Activated T-cell treated with anti-CD3 and anti-CD28 coated beads, Interleukin-2, amount 50 U/mL, for 72 hours (primary cell): ENCODE data around the gene ZNF462. TPM values are rescaled to one million over a fixed set of nuclear protein-coding genes. Genes with fewer than 3 reads are reported as not detected.
"Not testable (repeated sequence)": the region's sequence is repeated elsewhere in the genome, so short reads cannot be mapped to it uniquely, and the experiment has no call there.

Experiments
- ATAC-seq, 2 donors: fragments of 150-1000 bp; cut with Tn5 transposase; replicated peaks in 1 of 2; 2 replicates each; pipeline ENCODE4 v1.10.0; 2021; ENCODE audit warnings: moderate library complexity in 2 of 2, mild to moderate bottlenecking in 1 of 2
- DNase-seq, 2 donors: peaks; one replicate each; pipeline ENCODE4 v3.0.0; 2021 to 2022; ENCODE audit warnings: mixed read lengths in 1 of 2
- H3K27ac Mint-ChIP-seq: one replicate; pipeline ENCODE4 v1.8.0; 2022; ENCODE audit warnings: mild to moderate bottlenecking, moderate library complexity, mixed read lengths
- H3K27me3 Mint-ChIP-seq: one replicate; pipeline ENCODE4 v1.8.0; 2022; ENCODE audit warnings: low read depth, mixed read lengths
- H3K36me3 Mint-ChIP-seq, 2 donors: one replicate each; pipeline ENCODE4 v1.8.0; 2022; ENCODE audit warnings: mixed read lengths in 2 of 2, mild to moderate bottlenecking in 1 of 2; ENCODE audit not compliant: insufficient read depth in 2 of 2
- H3K4me1 Mint-ChIP-seq: one replicate; pipeline ENCODE4 v1.8.0; 2022; ENCODE audit warnings: low read depth, mixed read lengths
- H3K4me3 Mint-ChIP-seq, 2 donors: one replicate each; pipeline ENCODE4 v1.8.0; 2022; ENCODE audit warnings: mild to moderate bottlenecking in 2 of 2, mixed read lengths in 2 of 2, moderate library complexity in 2 of 2
- H3K9me3 Mint-ChIP-seq, 2 donors: one replicate each; pipeline ENCODE4 v1.8.0; 2022; ENCODE audit warnings: mixed read lengths in 2 of 2
- total RNA-seq, 2 donors: library from RNA; stranded (reverse); gene quantifications; one replicate each; pipeline ENCODE4 v1.2.3, GENCODE V29; 2022

Gene ZNF462
- total RNA-seq, 2 donors from 2014 or later = 0.36 to 0.76 TPM

DNA sequence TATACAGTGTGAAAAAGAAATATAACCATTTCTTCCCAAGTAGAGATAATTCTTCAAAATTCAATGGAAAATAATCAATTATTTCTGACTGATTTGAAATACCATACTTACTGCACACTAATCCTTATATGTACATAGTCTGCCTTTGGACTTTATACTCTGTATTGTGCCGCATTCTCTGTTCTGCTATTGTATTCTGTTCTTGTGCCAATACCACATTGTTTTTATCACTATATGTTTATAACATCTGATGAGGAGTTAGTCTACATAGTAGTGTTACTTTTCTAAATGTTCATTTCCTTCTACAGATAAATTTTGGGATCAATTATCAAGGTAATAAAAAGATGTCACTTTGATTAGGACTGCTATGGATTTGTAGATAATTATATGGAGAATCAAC lies 16.7 kb upstream of the ZNF462 start:
- Mint-ChIP-seq H3K4me1 (no peaks in the 10 kb centered on the region), H3K27me3 (no peaks in the 10 kb centered on the region), H3K36me3 (no peaks in the 10 kb centered on the region), H3K27ac (no peak overlapping the region), H3K9me3 (peaks cover 0 to 1% of the 10 kb centered on the region in 2 donors), H3K4me3 (no peak overlapping the region)
- ATAC-seq (no peak), DNase-seq (no peak)

DNA sequence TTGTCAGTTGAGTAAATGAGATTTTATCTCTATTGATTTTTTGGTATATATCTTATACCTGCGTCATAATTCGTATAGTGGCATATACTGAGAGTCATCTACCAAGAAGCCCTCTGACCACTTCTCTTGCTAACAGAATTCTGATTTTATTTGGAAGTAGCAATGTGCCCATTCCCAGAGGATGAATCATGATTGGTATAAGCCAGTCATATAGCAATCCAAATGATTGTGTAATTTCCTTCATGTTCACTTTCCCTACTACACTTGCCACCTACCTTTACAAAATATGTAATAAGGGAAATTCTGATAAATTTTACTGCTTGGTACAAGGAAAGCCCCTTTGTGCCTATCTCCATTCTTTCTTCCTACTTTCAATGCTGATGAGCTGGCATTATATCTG lies 16.1 kb upstream of the ZNF462 start:
- no peaks in the 10 kb centered on the region for H3K4me1 Mint-ChIP-seq
- no peak overlapping the region for H3K27ac Mint-ChIP-seq
- H3K27me3 Mint-ChIP-seq = no peaks in the 10 kb centered on the region
- ATAC-seq = no peak
- H3K9me3 Mint-ChIP-seq = peaks cover 0 to 1% of the 10 kb centered on the region in 2 donors
- no peaks in the 10 kb centered on the region for H3K36me3 Mint-ChIP-seq
- no peak for DNase-seq
- no peak overlapping the region for H3K4me3 Mint-ChIP-seq

DNA sequence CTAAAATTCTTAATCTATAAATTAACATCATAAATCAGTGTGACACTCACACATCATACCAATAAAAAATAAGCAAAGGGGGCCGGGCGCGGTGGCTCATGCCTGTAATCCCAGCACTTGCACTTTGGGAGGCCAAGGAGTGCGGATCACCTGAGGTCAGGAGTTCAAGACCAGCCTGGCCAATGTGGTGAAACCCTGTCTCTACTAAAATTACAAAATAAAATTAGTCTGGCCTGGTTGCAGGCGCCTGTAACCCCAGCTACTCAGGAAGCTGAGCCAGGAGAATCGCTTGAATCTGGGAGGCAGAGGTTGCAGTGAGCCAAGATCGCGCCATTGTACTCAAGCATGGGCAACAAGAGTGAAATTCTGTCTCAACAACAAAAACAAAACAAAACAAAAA lies 11.3 kb upstream of the ZNF462 start:
- not testable (repeated sequence) for H3K27ac Mint-ChIP-seq, H3K27me3 Mint-ChIP-seq, ATAC-seq, H3K4me1 Mint-ChIP-seq, H3K4me3 Mint-ChIP-seq, H3K36me3 Mint-ChIP-seq, H3K9me3 Mint-ChIP-seq, DNase-seq

DNA sequence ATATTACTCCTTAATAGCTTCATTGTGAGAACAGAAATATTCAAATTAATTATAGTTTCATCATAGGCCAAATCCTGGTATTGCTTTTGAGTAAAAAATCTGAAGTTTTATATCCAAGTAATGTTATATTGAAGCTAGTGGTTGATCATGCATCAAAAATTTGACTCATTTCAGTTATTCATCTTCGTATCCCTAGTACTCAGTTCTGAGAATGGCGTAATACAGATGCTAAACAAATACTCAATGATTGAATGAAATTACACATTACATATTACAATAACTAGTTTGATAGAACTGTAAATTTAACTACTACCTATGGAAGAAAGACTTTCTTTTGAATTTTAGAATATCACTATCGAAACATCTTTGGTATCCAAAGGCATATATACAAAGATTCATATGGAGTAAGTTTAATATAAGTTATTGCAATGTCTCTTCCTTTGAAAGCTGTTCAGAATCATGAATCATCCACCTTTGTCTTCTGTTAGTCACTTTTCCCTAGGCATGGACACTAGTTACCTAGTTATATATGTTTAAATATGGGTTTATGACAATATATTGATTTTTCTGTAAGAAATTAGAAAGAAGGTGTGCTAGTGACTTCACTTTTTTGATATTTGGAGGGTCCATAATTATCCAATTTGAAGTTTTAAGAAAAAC lies 5.0 kb upstream of the ZNF462 start:
- ATAC-seq (no peak), DNase-seq (no peak)
- Mint-ChIP-seq H3K9me3 (no peaks in the 10 kb centered on the region), H3K27me3 (peaks cover 53% of the 10 kb centered on the region), H3K36me3 (peaks cover 2 to 12% of the 10 kb centered on the region in 2 donors), H3K27ac (no peak overlapping the region), H3K4me3 (no peak overlapping the region), H3K4me1 (peaks cover 25% of the 10 kb centered on the region)

DNA sequence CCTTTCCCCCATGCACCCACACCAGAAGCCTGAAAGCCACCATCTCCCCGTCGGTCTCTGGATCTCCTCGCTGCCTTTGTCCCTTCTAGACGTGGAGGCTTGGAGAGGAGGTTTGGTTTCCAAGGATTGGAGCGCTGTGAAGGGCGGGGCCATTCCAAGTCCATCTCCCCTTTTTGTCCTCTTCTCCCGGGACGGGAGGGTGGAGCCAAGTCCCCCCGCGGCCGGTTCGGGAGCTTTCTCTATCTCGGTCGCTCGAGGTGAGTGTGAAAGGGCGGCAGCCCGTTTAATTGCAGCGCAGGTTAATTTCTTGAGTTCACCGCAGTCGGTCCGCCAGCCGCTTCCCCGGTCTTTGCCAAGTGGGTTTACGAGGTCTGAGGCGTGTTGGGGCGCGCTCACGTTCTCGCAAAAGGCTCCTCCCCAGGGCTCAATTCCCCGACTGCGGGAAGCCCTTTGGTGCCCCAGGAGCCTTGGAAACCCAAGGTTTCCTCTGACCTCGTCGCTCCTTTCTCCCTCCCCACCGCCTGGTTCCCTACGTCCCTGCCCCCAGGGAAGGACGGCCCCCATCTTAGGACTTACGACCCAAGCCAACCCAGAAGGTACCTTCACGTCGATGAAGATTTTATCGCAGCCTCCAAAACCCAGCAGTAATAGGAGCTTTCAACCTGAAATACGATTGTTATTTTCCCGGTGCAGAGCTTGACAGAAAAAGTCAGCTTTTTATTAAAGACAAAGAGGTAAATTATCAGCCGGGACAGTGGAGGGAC lies 2.8 kb upstream of the ZNF462 start:
- Mint-ChIP-seq H3K9me3 (peaks cover 0 to 2% of the 10 kb centered on the region in 2 donors), H3K36me3 (peaks cover 5 to 16% of the 10 kb centered on the region in 2 donors), H3K27ac (no peak overlapping the region), H3K27me3 (peaks cover 74% of the 10 kb centered on the region), H3K4me1 (peaks cover 43% of the 10 kb centered on the region), H3K4me3 (peak overlapping the region in 1 of 2 donors; percentile 86)
- DNase-seq (no peak), ATAC-seq (no peak)

DNA sequence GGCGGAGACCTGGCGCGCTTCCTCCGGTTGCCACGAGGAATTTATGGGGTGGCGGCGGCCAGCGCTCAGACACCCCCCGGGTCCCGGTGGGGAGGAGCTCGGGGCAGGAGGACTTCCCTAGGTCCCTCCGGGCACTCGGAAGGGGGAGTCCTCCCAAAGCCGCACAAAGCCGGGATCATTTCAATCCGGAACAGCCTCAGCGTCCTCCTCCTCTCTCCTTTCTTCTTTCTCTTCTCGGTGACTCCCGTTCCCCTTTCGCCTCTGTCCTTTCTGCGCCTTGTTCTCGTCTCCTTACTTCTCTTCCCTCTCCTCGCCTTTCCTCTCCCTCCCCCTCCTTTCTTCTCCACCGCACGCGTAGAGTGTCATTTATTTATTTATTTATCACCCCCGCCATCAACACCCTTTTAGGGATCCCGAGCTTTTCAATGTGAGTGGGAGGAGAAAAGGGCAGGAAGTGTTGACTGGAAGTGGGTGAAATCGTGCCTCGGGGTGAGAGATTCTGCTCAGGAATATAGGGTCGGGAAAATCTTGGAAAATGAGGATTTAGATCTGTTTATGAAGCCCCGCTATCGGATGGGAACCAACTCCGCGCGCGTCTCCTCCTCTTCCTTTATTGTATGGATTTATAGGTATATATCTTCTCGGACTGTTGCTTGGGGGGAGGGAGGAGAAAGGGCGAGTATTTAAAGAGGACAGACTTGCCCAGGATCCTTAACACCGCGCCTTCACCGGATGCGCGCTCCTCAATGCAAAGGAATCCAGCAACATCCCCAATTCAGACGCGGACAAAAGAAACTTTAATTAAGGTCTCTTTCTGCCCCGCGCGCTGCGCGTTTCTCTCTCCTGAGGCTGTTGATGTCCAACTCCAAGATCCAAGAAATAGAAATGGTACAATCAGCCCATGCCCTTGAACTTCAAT lies 2.0 kb upstream of the ZNF462 start:
- no peak overlapping the region for H3K27ac Mint-ChIP-seq
- H3K27me3 Mint-ChIP-seq = peaks cover 82% of the 10 kb centered on the region
- no peak for DNase-seq
- ATAC-seq = no peak
- peaks cover 0 to 2% of the 10 kb centered on the region in 2 donors for H3K9me3 Mint-ChIP-seq
- H3K4me3 Mint-ChIP-seq = peak overlapping the region; percentile 52 to 86
- H3K4me1 Mint-ChIP-seq = peaks cover 43% of the 10 kb centered on the region
- H3K36me3 Mint-ChIP-seq = peaks cover 5 to 16% of the 10 kb centered on the region in 2 donors

DNA sequence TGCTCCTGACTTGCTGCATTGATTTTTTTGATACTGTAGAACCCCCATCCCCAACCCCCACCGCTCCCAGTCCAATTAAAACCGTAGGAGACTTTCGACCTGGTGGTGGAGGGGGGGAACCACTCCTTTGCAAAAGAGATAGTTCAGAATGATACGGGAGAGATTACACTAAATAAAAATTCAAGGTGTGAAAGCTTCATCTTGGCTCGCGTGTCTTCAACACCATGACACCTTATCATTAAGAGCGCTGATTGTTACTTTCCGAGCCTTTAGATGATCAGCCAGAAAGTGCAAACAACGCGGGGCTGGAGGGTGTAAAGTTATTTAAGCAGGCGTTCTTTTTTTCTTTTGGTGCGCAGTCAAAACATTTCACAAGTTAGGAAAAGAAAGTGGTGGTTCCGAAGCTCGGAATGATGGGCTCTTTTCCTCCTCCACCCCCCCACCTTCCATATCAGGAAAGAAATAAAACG lies 1.3 kb upstream of the ZNF462 start:
- peaks cover 0 to 2% of the 10 kb centered on the region in 2 donors for H3K9me3 Mint-ChIP-seq
- DNase-seq (no peak), ATAC-seq (no peak)
- H3K27me3 Mint-ChIP-seq = peaks cover 89% of the 10 kb centered on the region
- H3K36me3 Mint-ChIP-seq = peaks cover 5 to 16% of the 10 kb centered on the region in 2 donors
- peak overlapping the region; percentile 52 to 86 for H3K4me3 Mint-ChIP-seq
- peaks cover 43% of the 10 kb centered on the region for H3K4me1 Mint-ChIP-seq
- H3K27ac Mint-ChIP-seq = no peak overlapping the region

DNA sequence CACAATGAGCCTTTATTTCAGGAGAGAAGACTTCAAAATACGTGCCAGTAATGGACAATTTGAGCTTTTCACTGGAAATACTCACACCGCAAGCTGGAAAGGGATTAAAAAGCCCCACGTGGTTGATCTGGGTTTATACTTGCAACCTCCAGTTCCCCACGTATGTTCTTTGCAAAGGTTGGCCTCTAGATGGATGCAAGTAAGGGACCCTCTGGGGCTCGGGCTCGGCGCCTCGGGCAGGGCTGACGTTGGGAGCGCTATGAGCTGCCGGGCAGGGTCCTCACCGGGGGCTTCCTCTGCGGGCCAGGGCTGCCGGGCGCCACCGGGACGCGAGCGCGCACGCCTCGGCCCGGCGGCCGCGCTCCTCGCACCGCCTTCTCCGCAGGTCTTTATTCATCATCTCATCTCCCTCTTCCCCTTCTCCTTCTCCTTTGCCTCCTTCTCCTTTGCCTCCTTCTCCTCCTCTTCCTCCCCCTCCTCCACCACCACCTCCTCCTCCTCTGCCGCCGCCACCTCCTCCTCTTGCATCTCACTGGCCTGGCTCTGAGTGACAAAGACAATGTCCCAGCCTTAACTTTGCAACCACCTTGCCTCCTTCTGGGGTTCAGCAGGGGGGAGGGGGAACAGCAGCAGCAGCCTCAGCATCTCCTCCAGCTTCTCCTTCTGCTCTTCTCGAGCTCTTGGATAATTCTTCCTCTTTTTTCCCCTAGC lies 701 bp upstream of the ZNF462 start:
- ATAC-seq = peak in 1 of 2 donors; percentile 41
- peaks cover 5 to 16% of the 10 kb centered on the region in 2 donors for H3K36me3 Mint-ChIP-seq
- peak overlapping the region; percentile 60 to 86 for H3K4me3 Mint-ChIP-seq

DNA sequence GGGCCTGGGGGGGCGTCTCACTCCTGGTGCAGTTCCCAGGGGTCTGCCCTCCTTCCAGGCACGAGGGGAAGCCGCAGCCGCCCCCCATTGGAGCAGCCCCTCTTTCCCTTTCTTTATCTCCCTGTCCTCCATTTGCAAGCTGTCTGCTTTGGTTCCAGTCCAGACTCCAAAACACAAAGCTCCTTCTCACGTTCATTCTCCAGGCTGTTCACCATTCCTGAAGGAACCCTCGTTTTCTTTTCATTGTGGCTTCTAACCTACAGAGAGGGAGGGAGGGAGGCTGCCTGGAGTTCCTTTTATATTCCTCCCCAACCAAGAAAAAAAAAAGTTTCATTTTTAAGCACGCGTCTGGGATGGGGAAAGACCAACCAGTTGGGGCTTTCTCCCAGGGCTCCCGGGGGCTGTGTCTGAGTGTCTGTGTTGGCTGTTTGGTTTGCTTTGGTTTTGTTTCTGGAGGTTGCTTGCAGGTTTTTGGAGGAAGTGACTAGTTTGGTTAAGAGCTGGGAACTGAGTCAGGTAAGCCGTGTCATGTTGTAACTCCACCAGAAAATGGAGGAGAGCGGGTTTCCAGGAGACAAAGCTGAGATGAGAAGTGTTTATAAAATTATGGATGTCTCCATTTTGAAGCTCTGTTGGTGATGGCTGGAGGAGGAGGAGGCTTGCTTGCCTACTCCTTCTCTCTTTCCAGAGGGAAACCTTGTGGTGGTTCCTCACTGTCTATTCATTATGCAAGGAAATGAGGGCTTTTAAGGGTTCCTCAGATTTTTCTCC lies 1.6 kb downstream of the ZNF462 start:
- Mint-ChIP-seq H3K4me1 (peaks cover 43% of the 10 kb centered on the region), H3K27me3 (peaks cover 81% of the 10 kb centered on the region), H3K27ac (no peak overlapping the region), H3K9me3 (peaks cover 0 to 5% of the 10 kb centered on the region in 2 donors), H3K4me3 (peak overlapping the region in 1 of 2 donors; percentile 86), H3K36me3 (peaks cover 5 to 15% of the 10 kb centered on the region in 2 donors)
- ATAC-seq (no peak), DNase-seq (no peak)

More for the DNA sequence above, 701 bp upstream of the ZNF462 start:
- no peak for DNase-seq
- Mint-ChIP-seq H3K9me3 (peaks cover 0 to 2% of the 10 kb centered on the region in 2 donors), H3K4me1 (peaks cover 43% of the 10 kb centered on the region), H3K27ac (no peak overlapping the region), H3K27me3 (peaks cover 86% of the 10 kb centered on the region)

DNA sequence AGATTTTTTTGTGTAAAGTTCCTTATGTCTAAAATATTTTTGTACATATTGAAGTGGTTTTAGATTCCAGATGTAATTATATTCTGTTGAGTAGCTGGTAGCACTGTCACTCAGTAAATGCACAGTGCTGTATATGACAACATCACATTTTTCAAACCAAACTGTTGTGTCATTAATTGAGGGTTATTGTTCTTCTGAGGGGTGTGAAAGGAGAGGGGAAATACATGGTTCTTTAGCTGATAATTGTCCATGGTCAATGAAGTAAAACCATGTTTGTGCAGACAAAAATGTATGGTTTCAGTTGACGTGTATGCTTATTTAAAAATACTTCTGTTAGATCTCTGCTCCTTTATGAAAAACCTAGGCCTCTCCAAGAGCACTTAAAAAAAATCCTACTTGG lies 3.3 kb downstream of the ZNF462 start:
- Mint-ChIP-seq H3K36me3 (peaks cover 2 to 9% of the 10 kb centered on the region in 2 donors), H3K27me3 (peaks cover 64% of the 10 kb centered on the region), H3K27ac (no peak overlapping the region), H3K9me3 (peaks cover 1 to 5% of the 10 kb centered on the region in 2 donors), H3K4me3 (no peak overlapping the region), H3K4me1 (peaks cover 29% of the 10 kb centered on the region)
- DNase-seq = no peak
- no peak for ATAC-seq

DNA sequence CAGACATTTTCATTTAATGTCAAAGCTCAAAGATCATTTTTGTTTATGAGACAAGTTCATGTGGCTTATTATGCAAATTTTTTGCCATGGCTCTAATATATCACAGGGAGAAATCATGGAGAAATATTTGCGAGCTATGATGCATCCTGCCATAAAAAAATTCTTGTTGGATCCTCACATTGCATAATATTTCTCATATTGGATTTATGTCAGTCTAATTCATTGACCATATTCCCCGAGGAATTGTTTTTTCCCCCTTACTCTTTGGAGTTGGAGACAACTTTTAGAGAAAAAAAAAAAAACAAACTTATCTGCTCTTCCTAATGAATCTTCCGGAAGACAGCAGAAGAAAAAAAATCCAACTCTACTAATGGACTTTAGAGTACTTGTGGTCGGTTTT lies 4.3 kb downstream of the ZNF462 start:
- Mint-ChIP-seq H3K27ac (no peak overlapping the region), H3K9me3 (peaks cover 2 to 5% of the 10 kb centered on the region in 2 donors), H3K4me1 (peaks cover 24% of the 10 kb centered on the region), H3K36me3 (peaks cover 2 to 8% of the 10 kb centered on the region in 2 donors), H3K27me3 (peaks cover 58% of the 10 kb centered on the region), H3K4me3 (no peak overlapping the region)
- DNase-seq (no peak), ATAC-seq (no peak)

DNA sequence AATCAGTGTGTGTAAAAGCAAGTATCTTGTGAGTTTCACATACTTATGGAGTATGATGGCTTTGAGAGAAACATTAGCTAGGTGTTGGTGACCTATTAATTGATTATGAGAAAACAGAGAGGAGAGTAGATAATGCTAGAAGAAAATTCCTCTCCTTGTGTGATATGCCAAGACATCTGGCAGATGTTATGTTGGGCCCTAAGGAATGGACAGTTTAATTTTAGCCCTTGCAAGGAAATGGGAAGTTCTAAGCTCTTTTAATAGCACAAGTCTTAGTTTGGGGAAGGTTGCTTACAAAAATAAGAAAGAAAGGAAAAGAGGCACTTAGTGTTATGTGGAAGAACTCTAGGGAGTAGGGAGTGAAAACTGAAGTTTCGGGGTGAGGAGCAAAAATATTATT lies 5.1 kb downstream of the ZNF462 start:
- no peak for DNase-seq
- ATAC-seq = no peak
- Mint-ChIP-seq H3K27ac (no peak overlapping the region), H3K9me3 (peaks cover 2 to 5% of the 10 kb centered on the region in 2 donors), H3K27me3 (peaks cover 50% of the 10 kb centered on the region), H3K4me1 (peaks cover 17% of the 10 kb centered on the region), H3K4me3 (no peak overlapping the region), H3K36me3 (peaks cover 2% of the 10 kb centered on the region in 2 donors)
